Activated CD4-positive, alpha-beta T cell treated with anti-CD3 and anti-CD28 coated beads, Interleukin-2, Interleukin-6, amounts not matched to agents 100 ng/mL and 50 ng/mL, durations not matched to agents 16 hours and 8 hours (primary cell): ENCODE measurements around the gene ROR1.
"Not testable (repeated sequence)": the region's sequence is repeated elsewhere in the genome, so short reads cannot be mapped to it uniquely, and the experiment has no call there.

Experiments
- DNase-seq: peaks from one replicate; pipeline ENCODE4 v3.0.0-alpha.2; 2020

The ROR1 gene

GRCh38 chr1:64072089-64072793, 298.4 kb downstream of the ROR1 start:
- no peak for DNase-seq

GRCh38 chr1:64073705-64074104, 299.9 kb downstream of the ROR1 start:
- DNase-seq: no peak

DNA sequence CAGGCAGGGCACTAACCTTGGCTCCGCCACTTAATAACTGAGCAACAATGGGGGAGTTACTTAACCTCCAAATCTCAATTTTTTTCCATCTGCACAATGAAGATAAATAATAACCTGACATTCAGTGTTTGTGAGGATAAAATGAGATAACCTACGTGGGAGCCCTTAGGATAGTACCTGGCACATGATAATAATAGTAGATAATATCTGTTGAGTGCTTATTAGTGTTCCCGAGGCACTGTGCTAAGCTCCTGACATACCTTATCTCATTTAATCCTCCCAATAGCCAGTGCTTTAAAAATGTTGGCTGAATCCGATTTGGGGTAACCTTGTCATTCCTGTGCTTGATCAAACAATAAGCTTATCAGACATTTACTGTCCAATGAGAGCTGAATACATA, 300.9 kb downstream of the ROR1 start:
- DNase-seq: no peak

- DNase-seq: no peak
Measured at GRCh38 chr1:64077281-64077940, 303.6 kb downstream of the ROR1 start.

GRCh38 chr1:64080941-64081562, 307.2 kb downstream of the ROR1 start:
- no peak for DNase-seq

DNA sequence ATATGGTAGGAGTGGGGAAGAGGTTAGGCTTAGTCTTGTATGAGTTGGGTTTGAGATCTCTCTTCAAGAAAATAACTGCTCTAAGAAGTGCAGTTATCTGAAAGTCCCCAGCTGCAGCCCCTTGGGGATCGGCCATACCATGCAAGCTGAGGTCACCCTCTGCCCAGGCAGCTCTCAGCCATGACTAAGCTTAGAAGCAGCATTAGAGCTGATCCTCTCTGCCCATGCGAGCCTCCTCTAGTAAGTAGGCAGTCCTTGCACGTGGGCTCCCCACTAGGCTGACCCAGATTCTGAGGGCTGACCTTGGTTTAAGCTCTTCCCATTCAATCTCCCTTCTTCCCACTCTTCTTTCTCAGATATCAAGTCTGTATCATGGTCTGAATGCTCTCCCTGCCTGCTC, 308.6 kb downstream of the ROR1 start:
- DNase-seq: no peak

GRCh38 chr1:64084451-64084850, 310.6 kb downstream of the ROR1 start:
- DNase-seq: no peak

DNA sequence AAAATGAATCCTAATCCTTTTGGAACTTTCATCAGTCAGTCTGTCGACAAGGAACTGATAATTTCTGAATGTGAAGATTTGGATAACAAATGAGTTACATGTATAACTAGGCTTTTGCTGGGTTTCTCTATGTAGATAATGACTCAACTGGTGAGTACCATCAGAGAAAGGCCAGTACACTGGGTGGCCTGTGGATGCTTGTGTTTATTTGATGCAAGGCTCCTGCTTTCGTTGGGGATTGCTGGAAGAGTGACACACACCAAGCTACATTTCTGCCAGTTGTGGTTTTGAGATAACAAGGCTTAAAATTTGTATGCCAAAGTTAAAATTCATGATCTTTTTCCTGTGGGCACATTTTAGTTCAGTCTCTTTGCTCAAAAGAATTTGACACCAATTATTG, 314.0 kb downstream of the ROR1 start:
- DNase-seq: no peak

- no peak for DNase-seq
Measured at GRCh38 chr1:64090436-64090835, 316.6 kb downstream of the ROR1 start.

- no peak for DNase-seq
Measured at GRCh38 chr1:64092851-64093371, 319.1 kb downstream of the ROR1 start.

- no peak for DNase-seq
Measured at GRCh38 chr1:64093941-64094340, 320.1 kb downstream of the ROR1 start.

DNA sequence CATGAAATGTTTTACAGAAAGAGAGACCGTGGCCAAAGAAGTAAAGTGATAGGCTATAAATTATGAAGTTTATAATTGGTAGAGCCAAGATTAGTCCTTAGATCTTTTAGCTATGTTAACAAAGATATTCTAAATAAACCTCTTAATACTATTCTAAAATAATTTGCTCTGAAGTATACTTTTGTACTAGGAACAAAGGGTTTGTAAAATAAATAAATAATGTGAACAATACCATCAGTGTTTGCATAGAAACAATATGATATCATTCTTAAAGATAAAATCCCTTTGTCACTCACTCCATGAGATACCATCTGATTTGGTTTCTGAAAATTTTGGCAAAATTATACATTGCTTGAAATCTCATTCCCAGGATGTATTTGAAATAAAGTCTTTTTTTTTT, 322.0 kb downstream of the ROR1 start:
- no peak for DNase-seq

- no peak for DNase-seq
Measured at GRCh38 chr1:64097859-64098258, 324.0 kb downstream of the ROR1 start.

DNA sequence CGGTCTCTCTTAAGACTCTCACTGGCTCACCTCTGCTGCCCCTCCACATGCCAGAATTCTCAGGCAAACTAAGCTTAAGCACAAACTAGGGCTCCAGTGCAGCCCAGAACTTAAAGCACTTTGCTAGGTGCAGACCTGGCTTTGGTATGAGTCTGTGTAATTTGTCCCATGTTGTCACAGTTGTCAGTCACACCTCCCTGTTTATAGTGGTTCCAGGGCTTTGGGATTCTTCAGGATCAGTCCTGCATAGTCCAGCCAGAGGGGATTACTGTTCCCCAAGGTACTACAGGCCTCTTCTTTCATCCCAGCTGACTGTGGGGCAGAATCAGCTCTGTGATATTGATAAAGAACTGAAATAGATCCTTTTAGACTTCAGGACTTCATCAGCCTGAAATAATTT, 324.6 kb downstream of the ROR1 start:
- no peak for DNase-seq

DNA sequence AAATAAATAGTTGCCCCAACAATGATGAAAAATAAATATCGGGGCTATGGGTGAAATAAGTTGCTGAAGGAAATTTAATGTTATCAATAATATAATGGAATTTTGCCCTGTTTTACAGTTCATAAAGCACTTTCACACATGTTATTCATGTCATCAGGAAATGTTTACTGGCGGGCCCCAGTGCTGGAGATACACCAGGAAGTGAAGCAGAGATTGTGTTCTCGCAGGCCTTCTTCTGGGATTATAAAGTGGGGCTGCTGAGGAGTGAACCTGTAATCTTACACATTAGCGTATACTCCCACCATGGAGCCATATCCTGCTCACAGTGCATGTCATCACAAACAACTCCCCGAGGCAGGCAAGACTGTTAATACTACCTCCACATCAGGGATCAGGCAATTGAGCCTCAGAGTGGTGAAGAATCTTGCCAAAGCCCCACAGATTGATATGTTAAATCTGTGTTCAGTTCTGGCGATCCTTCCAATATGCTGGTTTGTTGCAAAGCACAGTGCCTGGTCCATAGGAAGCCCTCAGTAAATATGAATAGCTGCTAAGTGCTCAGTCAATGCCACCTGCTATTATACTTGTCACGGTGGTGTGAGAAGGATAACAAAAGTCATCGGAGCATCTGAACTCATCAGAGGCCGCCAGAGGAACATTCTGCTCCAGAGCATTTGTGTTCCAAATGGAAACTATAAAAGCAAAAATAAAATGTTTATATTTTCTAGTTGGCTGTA, 325.2 kb downstream of the ROR1 start:
- DNase-seq: no peak

GRCh38 chr1:64100791-64101190, 327.0 kb downstream of the ROR1 start:
- DNase-seq: no peak

DNA sequence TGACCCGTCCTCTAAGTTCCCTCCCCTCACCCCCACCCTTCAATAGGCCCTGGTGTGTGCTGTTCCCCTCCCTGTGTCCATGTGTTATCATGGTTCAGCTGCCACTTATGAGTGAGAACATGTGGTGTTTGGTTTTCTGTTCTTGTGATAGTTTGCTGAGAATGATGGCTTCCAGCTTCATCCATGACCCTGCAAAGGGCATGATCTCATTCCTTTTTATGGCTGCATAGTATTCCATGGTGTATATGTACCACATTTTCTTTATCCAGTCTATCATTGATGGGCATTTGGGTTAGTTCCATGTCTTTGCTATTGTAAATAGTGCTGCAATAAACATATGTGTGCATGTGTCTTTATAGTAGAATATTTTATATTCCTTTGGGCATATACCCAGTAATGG, 330.8 kb downstream of the ROR1 start:
- DNase-seq: not testable (repeated sequence)

GRCh38 chr1:64107118-64107519, 333.3 kb downstream of the ROR1 start:
- no peak for DNase-seq

GRCh38 chr1:64107632-64108031, 333.8 kb downstream of the ROR1 start:
- DNase-seq: no peak

GRCh38 chr1:64110924-64111777, 337.3 kb downstream of the ROR1 start:
- no peak for DNase-seq

GRCh38 chr1:64111787-64112186, 338.0 kb downstream of the ROR1 start:
- DNase-seq: no peak

- DNase-seq: no peak
Measured at GRCh38 chr1:64112281-64112680, 338.5 kb downstream of the ROR1 start.
